SK-N-SH treated with all-trans-retinoic acid at 6 μM for 48 hours (cell line): ENCODE data around the gene SMIM45.

ENCODE experiments used
- ATAC-seq: fragments of 200-7000 bp; cut with Tn5 transposase; 3 replicates; pipeline ENCODE4 v1.9.1; 2020; ENCODE audit warnings: mild to moderate bottlenecking, moderate library complexity
- ARNTL ChIP-seq: fragments of 450-650 bp; formaldehyde crosslinking; IDR thresholded peaks from 2 replicates; pipeline ENCODE4 v1.5.0; 2020; ENCODE audit warnings: low read depth, mild to moderate bottlenecking, moderate library complexity, borderline replicate concordance
- BACH2 ChIP-seq: fragments of 250-450 bp; sonication (Bioruptor Pico); IDR thresholded peaks from 2 replicates; pipeline ENCODE4 v1.9.0; 2021; ENCODE audit warnings: mild to moderate bottlenecking, borderline replicate concordance
- CSRNP3 ChIP-seq: fragments of 250-450 bp; sonication (Bioruptor Pico); IDR thresholded peaks from 2 replicates; pipeline ENCODE4 v1.5.1; 2021; ENCODE audit warnings: mild to moderate bottlenecking, moderate library complexity
- ESRRG ChIP-seq: fragments of 250-450 bp; sonication (Bioruptor Pico); IDR thresholded peaks from 2 replicates; pipeline ENCODE4 v1.6.1; 2021; ENCODE audit warnings: mild to moderate bottlenecking
- GLIS3 ChIP-seq: fragments of 250-450 bp; sonication (Bioruptor Pico); IDR thresholded peaks from 2 replicates; pipeline ENCODE4 v1.5.0; 2020; ENCODE audit warnings: mild to moderate bottlenecking, moderate library complexity
- ISL1 ChIP-seq: fragments of 250-450 bp; sonication (Bioruptor Pico); IDR thresholded peaks from 2 replicates; pipeline ENCODE4 v2.1.2; 2022; ENCODE audit warnings: mild to moderate bottlenecking, moderate library complexity
- OSR1 ChIP-seq: fragments of 250-450 bp; sonication (Bioruptor Pico); IDR thresholded peaks from 2 replicates; pipeline ENCODE4 v1.8.0; 2022; ENCODE audit warnings: moderate library complexity, mild to moderate bottlenecking, inconsistent platforms
- PATZ1 ChIP-seq: fragments of 250-450 bp; sonication (Bioruptor Pico); IDR thresholded peaks from 2 replicates; pipeline ENCODE4 v1.8.0; 2020; ENCODE audit warnings: mild to moderate bottlenecking, moderate library complexity, borderline replicate concordance
- SNAI2 ChIP-seq: fragments of 250-450 bp; sonication (Bioruptor Pico); IDR thresholded peaks from 2 replicates; pipeline ENCODE4 v1.5.0; 2020; ENCODE audit warnings: mild to moderate bottlenecking, moderate library complexity
- TCF4 ChIP-seq: fragments of 250-450 bp; sonication (Bioruptor Pico); IDR thresholded peaks from 2 replicates; pipeline ENCODE4 v1.8.0; 2021; ENCODE audit warnings: mild to moderate bottlenecking, moderate library complexity, borderline replicate concordance
- TOX ChIP-seq: fragments of 250-450 bp; sonication (Bioruptor Pico); IDR thresholded peaks from 2 replicates; pipeline ENCODE4 v1.8.0; 2021; ENCODE audit warnings: mild to moderate bottlenecking, moderate library complexity, borderline replicate concordance
- ZC3H10 ChIP-seq: fragments of 250-450 bp; sonication (Bioruptor Pico); IDR thresholded peaks from 2 replicates; pipeline ENCODE4 v1.5.1; 2021; ENCODE audit warnings: mild to moderate bottlenecking, moderate library complexity
- ZFP3 ChIP-seq: fragments of 250-450 bp; sonication (Bioruptor Pico); IDR thresholded peaks from 2 replicates; pipeline ENCODE4 v1.5.0; 2020; ENCODE audit warnings: mild to moderate bottlenecking, moderate library complexity
- ZFP30 ChIP-seq: fragments of 450-650 bp; formaldehyde crosslinking; IDR thresholded peaks from 2 replicates; pipeline ENCODE4 v1.5.0; 2022; ENCODE audit warnings: mild to moderate bottlenecking, moderate library complexity
- ZNF70 ChIP-seq: fragments of 450-650 bp; formaldehyde crosslinking; IDR thresholded peaks from 2 replicates; pipeline ENCODE4 v1.5.0; 2020; ENCODE audit warnings: mild to moderate bottlenecking, moderate library complexity
- ZNF8 ChIP-seq: fragments of 450-650 bp; formaldehyde crosslinking; IDR thresholded peaks from 2 replicates; pipeline ENCODE4 v1.5.0; 2020; ENCODE audit warnings: mild to moderate bottlenecking, moderate library complexity
- TF ChIP-seq, protein P1 (sequence below): fragments of 250-450 bp; sonication (Bioruptor Pico); IDR thresholded peaks from 2 replicates; pipeline ENCODE4 v1.8.0; 2021; ENCODE audit warnings: low read depth, mild to moderate bottlenecking, moderate library complexity, borderline replicate concordance
- TF ChIP-seq, protein P2 (sequence below): fragments of 250-450 bp; sonication (Bioruptor Pico); IDR thresholded peaks from 2 replicates; pipeline ENCODE4 v1.5.1; 2020; ENCODE audit warnings: low read depth, mild to moderate bottlenecking, moderate library complexity
- TF ChIP-seq, protein P3 (sequence below): fragments of 250-450 bp; sonication (Bioruptor Pico); IDR thresholded peaks from 2 replicates; pipeline ENCODE4 v1.5.0; 2020; ENCODE audit warnings: mild to moderate bottlenecking, moderate library complexity

The SMIM45 gene

DNA sequence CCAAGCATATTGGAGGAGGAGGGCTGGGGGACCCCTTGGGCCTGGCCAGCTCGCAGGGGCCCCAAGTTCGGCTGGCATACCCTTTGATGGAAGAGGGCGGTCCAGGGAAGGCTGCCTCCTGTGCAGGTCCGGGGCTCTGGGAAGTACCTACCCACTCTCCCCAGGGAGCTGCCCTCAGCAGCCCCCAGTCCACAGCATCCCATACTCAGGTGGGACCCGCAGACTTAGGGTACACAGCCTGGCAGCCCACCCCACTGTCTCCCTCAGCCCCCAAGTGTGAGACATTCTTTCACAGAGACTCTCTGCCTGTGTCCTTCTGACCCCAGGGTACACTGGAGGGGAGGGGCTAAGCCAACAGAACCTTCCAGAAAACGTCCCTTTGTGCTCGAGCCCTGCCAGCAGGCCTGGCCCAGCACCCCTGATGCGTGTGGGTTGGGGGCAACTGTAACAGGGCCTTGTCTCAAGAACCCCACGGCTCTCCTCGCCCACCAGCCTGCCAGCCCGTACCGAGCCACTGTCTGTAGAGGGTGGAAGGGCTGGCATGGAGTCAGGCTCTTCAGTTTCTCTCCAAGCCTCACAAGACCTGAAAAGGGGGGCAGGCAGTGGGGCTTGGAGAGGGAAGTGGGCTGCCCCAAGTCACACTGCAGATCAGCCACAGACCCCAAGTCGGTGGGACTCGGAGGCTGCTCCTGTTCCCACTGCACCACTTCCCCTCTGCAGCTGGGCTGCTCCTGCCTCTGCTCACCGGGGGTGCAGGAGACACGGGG, 18.4 kb upstream of the SMIM45 start:
- no peak for ATAC-seq
- TF ChIP-seq TOX (CRISPR knock-in tag) (no peak), CSRNP3 (no peak), ESRRG (CRISPR knock-in tag) (no peak), ZNF8 (no peak), ZNF70 (CRISPR knock-in tag) (no peak)

GRCh38 chr22:41934284-41935014, 17.5 kb upstream of the SMIM45 start:
- no peak for TF ChIP-seq ZFP30
- TF ChIP-seq, all 23 proteins: peak for 0
- ATAC-seq: no peak

GRCh38 chr22:41935015-41935351, 17.0 kb upstream of the SMIM45 start:
- ATAC-seq: no peak
- no peak for TF ChIP-seq ARNTL (CRISPR knock-in tag)
- TF ChIP-seq ZC3H10: no peak
- TF ChIP-seq ESRRG (CRISPR knock-in tag): no peak
- TF ChIP-seq GLIS3 (CRISPR knock-in tag): no peak
- no peak for TF ChIP-seq CSRNP3
- TF ChIP-seq ZFP3 (CRISPR knock-in tag): no peak
- TF ChIP-seq, protein P1, sequence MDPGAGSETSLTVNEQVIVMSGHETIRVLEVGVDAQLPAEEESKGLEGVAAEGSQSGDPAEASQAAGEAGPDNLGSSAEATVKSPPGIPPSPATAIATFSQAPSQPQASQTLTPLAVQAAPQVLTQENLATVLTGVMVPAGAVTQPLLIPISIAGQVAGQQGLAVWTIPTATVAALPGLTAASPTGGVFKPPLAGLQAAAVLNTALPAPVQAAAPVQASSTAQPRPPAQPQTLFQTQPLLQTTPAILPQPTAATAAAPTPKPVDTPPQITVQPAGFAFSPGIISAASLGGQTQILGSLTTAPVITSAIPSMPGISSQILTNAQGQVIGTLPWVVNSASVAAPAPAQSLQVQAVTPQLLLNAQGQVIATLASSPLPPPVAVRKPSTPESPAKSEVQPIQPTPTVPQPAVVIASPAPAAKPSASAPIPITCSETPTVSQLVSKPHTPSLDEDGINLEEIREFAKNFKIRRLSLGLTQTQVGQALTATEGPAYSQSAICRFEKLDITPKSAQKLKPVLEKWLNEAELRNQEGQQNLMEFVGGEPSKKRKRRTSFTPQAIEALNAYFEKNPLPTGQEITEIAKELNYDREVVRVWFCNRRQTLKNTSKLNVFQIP (CRISPR knock-in tag): no peak
- TF ChIP-seq, all 23 proteins: peak for 0

GRCh38 chr22:41935509-41935908, 16.4 kb upstream of the SMIM45 start:
- ATAC-seq: no peak
- TF ChIP-seq TCF4: no peak
- TF ChIP-seq TOX (CRISPR knock-in tag): no peak
- TF ChIP-seq, protein P2, sequence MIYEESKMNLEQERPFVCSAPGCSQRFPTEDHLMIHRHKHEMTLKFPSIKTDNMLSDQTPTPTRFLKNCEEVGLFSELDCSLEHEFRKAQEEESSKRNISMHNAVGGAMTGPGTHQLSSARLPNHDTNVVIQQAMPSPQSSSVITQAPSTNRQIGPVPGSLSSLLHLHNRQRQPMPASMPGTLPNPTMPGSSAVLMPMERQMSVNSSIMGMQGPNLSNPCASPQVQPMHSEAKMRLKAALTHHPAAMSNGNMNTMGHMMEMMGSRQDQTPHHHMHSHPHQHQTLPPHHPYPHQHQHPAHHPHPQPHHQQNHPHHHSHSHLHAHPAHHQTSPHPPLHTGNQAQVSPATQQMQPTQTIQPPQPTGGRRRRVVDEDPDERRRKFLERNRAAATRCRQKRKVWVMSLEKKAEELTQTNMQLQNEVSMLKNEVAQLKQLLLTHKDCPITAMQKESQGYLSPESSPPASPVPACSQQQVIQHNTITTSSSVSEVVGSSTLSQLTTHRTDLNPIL: no peak
- TF ChIP-seq ZC3H10: no peak

DNA sequence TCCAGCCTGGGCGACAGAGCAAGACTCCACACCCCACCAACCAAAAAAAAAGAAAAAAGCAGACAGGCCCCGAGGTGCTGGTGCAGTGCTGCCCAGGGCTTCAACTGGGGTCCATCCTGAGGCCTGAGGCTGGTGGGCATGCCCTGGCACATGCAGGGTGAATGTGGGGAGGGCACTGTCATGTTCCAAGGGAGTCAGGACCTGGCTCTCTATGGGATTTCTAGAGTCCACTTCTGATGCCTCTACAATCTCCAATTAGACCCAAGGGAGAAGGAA, 15.1 kb upstream of the SMIM45 start:
- no peak for TF ChIP-seq ISL1 (CRISPR knock-in tag)
- no peak for TF ChIP-seq ZNF8
- no peak for TF ChIP-seq OSR1 (CRISPR knock-in tag)
- no peak for TF ChIP-seq GLIS3 (CRISPR knock-in tag)
- no peak for TF ChIP-seq TCF4
- no peak for TF ChIP-seq PATZ1 (CRISPR knock-in tag)
- TF ChIP-seq ARNTL (CRISPR knock-in tag): no peak
- TF ChIP-seq, protein P1 (CRISPR knock-in tag): no peak
- no peak for TF ChIP-seq ZFP30
- TF ChIP-seq BACH2: no peak
- TF ChIP-seq SNAI2: no peak
- TF ChIP-seq ZFP3 (CRISPR knock-in tag): no peak
- TF ChIP-seq ESRRG (CRISPR knock-in tag): no peak
- TF ChIP-seq, protein P3, sequence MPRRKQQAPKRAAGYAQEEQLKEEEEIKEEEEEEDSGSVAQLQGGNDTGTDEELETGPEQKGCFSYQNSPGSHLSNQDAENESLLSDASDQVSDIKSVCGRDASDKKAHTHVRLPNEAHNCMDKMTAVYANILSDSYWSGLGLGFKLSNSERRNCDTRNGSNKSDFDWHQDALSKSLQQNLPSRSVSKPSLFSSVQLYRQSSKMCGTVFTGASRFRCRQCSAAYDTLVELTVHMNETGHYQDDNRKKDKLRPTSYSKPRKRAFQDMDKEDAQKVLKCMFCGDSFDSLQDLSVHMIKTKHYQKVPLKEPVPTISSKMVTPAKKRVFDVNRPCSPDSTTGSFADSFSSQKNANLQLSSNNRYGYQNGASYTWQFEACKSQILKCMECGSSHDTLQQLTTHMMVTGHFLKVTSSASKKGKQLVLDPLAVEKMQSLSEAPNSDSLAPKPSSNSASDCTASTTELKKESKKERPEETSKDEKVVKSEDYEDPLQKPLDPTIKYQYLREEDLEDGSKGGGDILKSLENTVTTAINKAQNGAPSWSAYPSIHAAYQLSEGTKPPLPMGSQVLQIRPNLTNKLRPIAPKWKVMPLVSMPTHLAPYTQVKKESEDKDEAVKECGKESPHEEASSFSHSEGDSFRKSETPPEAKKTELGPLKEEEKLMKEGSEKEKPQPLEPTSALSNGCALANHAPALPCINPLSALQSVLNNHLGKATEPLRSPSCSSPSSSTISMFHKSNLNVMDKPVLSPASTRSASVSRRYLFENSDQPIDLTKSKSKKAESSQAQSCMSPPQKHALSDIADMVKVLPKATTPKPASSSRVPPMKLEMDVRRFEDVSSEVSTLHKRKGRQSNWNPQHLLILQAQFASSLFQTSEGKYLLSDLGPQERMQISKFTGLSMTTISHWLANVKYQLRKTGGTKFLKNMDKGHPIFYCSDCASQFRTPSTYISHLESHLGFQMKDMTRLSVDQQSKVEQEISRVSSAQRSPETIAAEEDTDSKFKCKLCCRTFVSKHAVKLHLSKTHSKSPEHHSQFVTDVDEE (CRISPR knock-in tag): no peak
- ATAC-seq: no peak
